ENCODE measurements around the gene ITGB7. TPM values are rescaled to one million over a fixed set of nuclear protein-coding genes. Genes with fewer than 3 reads are reported as not detected.
A peak's percentile ranks its signal among the peaks of the same experiment; 100 is the strongest.
"Not testable (repeated sequence)": the region's sequence is repeated elsewhere in the genome, so short reads cannot be mapped to it uniquely, and the experiment has no call there.

ITGB7 gene
- total and polyA plus RNA-seq, 7 donors: 0.19 to 1.6 (median 0.65) TPM

- no peak overlapping the region for H3K27ac ChIP-seq
- no peak for ATAC-seq
- H3K4me3 ChIP-seq: no peak overlapping the region
- intact Hi-C loops (cut with DNase I): no loop called here
- TF ChIP-seq CTCF (IDR thresholded peaks at IDR 0.05): no peak
- H3K4me1 ChIP-seq: no peaks in the 10 kb centered on the region
- H3K36me3 ChIP-seq (ENCODE audit: insufficient read depth in 1 of 2, low read depth in 1 of 2): peaks cover 0 to 33% of the 10 kb centered on the region in 2 donors
- H3K9me3 ChIP-seq: no peaks in the 10 kb centered on the region
- DNase-seq: no peak
- H3K27me3 ChIP-seq (ENCODE audit: insufficient read depth in 3 of 3, low read length in 2 of 3): no peaks in the 10 kb centered on the region
- 29 to 53% (median 31%) methylated on average over 2 of the region's 2 CpGs for WGBS, 3 donors
Observed at GRCh38 chr12:53208435-53208834, 1.4 kb upstream of the ITGB7 start.

- H3K4me1 ChIP-seq: no peaks in the 10 kb centered on the region
- DNase-seq (no peak), ATAC-seq (peak in 3 of 4 donors; percentile 80 to 86 (median 81))
- no peak overlapping the region for H3K4me3 ChIP-seq
- no peaks in the 10 kb centered on the region for H3K9me3 ChIP-seq
- no peak for TF ChIP-seq CTCF (IDR thresholded peaks at IDR 0.05)
- intact Hi-C loops (cut with DNase I): no loop called here
- 62 to 73% (median 64%) methylated on average over 7 of the region's 7 CpGs for WGBS, 3 donors
- H3K36me3 ChIP-seq (ENCODE audit: insufficient read depth in 1 of 2, low read depth in 1 of 2): peaks cover 0 to 10% of the 10 kb centered on the region in 2 donors
- no peak overlapping the region for H3K27ac ChIP-seq
- H3K27me3 ChIP-seq (ENCODE audit: insufficient read depth in 3 of 3, low read length in 2 of 3): no peaks in the 10 kb centered on the region
Observed at GRCh38 chr12:53205747-53206419, 1.2 kb downstream of the ITGB7 start.

GRCh38 chr12:53204351-53204750, 2.7 kb downstream of the ITGB7 start:
- no peaks in the 10 kb centered on the region for H3K9me3 ChIP-seq
- no peak for TF ChIP-seq CTCF (IDR thresholded peaks at IDR 0.05)
- intact Hi-C loops (cut with DNase I): no loop called here
- H3K4me3 ChIP-seq: no peak overlapping the region
- H3K27me3 ChIP-seq (ENCODE audit: insufficient read depth in 3 of 3, low read length in 2 of 3): no peaks in the 10 kb centered on the region
- 90 to 100% (median 100%) methylated on average over 1 of the region's 1 CpG for WGBS, 3 donors
- H3K36me3 ChIP-seq (ENCODE audit: insufficient read depth in 1 of 2, low read depth in 1 of 2): no peaks in the 10 kb centered on the region
- no peak for DNase-seq
- H3K4me1 ChIP-seq: no peaks in the 10 kb centered on the region
- no peak for ATAC-seq
- no peak overlapping the region for H3K27ac ChIP-seq

GRCh38 chr12:53202316-53202715, 4.7 kb downstream of the ITGB7 start:
- ATAC-seq; H3K4me1 ChIP-seq; H3K4me3 ChIP-seq; H3K27me3 ChIP-seq (ENCODE audit: insufficient read depth in 3 of 3, low read length in 2 of 3); H3K36me3 ChIP-seq (ENCODE audit: insufficient read depth in 1 of 2, low read depth in 1 of 2); intact Hi-C loops (cut with DNase I); H3K27ac ChIP-seq; H3K9me3 ChIP-seq; DNase-seq: not testable (repeated sequence)
- 84 to 91% (median 88%) methylated on average over 7 of the region's 7 CpGs for WGBS, 3 donors

- H3K9me3 ChIP-seq: no peaks in the 10 kb centered on the region
- no peak overlapping the region for H3K27ac ChIP-seq
- 80 to 84% (median 82%) methylated on average over 4 of the region's 4 CpGs for WGBS, 3 donors
- intact Hi-C loops (cut with DNase I): no loop called here
- no peaks in the 10 kb centered on the region for H3K4me1 ChIP-seq
- no peak for DNase-seq
- H3K36me3 ChIP-seq (ENCODE audit: insufficient read depth in 1 of 2, low read depth in 1 of 2): no peaks in the 10 kb centered on the region
- no peak for ATAC-seq
- H3K27me3 ChIP-seq (ENCODE audit: insufficient read depth in 3 of 3, low read length in 2 of 3): no peaks in the 10 kb centered on the region
- H3K4me3 ChIP-seq: no peak overlapping the region
- no peak for TF ChIP-seq CTCF (IDR thresholded peaks at IDR 0.05)
Observed at GRCh38 chr12:53201639-53202038, 5.4 kb downstream of the ITGB7 start.

Measured in psoas muscle (tissue), 8 donors.